Calu3 (cell line): ENCODE results near the gene ARID1A. TPM values are rescaled to one million over a fixed set of nuclear protein-coding genes. Genes with fewer than 3 reads are reported as not detected.

Experiments
- BruUV-seq: library from RNA; stranded (reverse); fragments of 400-500 nt; replicated peaks from 2 replicates; lab custom pipeline; 2021; lab: Mats Ljungman, UMichigan
- CTCF ChIA-PET: fragments of 300-600 bp; sonication (Branson Sonifier 250); formaldehyde crosslinking; loops from one replicate; lab custom pipeline; 2022; ENCODE audit warnings: antibody characterized with exemption; lab: Charles Lee
- DNase-seq: peaks from one replicate; pipeline ENCODE4 v3.0.0; 2022
- H3K27ac Mint-ChIP-seq: one replicate; pipeline ENCODE4 v1.8.0; 2022; ENCODE audit warnings: mixed read lengths; ENCODE audit not compliant: unreplicated experiment
- H3K27me3 Mint-ChIP-seq: one replicate; pipeline ENCODE4 v1.8.0; 2022; ENCODE audit warnings: mixed read lengths; ENCODE audit not compliant: unreplicated experiment
- H3K36me3 Mint-ChIP-seq: one replicate; pipeline ENCODE4 v1.8.0; 2022; ENCODE audit warnings: mild to moderate bottlenecking, moderate library complexity, mixed read lengths; ENCODE audit not compliant: insufficient read depth, unreplicated experiment
- H3K4me1 Mint-ChIP-seq: one replicate; pipeline ENCODE4 v1.8.0; 2022; ENCODE audit warnings: mild to moderate bottlenecking, low read depth, mixed read lengths; ENCODE audit not compliant: unreplicated experiment
- H3K4me3 Mint-ChIP-seq: one replicate; pipeline ENCODE4 v1.8.0; 2022; ENCODE audit warnings: mild to moderate bottlenecking, low read depth, moderate library complexity, mixed read lengths; ENCODE audit not compliant: unreplicated experiment
- H3K9me3 Mint-ChIP-seq: one replicate; pipeline ENCODE4 v1.8.0; 2022; ENCODE audit warnings: low read depth, mixed read lengths; ENCODE audit not compliant: unreplicated experiment
- intact Hi-C: fragments of 100-400 bp; cut with micrococcal nuclease; formaldehyde crosslinking; loops from one replicate; pipeline ENCODE4 v1.10.0; 2022; ENCODE audit not compliant: unreplicated experiment
- total RNA-seq: library from RNA; stranded (reverse); gene quantifications from 2 replicates; pipeline ENCODE4 v1.2.3, GENCODE V29; 2022
- TF ChIP-seq, protein P1 (sequence below): fragments of 200-600 bp; IDR thresholded peaks from one replicate; pipeline ENCODE4 v1.8.0; 2022; ENCODE audit warnings: antibody characterized with exemption; ENCODE audit not compliant: unreplicated experiment

The ARID1A gene
- total RNA-seq, 1 experiment from 2014 or later = 51.7 TPM

DNA sequence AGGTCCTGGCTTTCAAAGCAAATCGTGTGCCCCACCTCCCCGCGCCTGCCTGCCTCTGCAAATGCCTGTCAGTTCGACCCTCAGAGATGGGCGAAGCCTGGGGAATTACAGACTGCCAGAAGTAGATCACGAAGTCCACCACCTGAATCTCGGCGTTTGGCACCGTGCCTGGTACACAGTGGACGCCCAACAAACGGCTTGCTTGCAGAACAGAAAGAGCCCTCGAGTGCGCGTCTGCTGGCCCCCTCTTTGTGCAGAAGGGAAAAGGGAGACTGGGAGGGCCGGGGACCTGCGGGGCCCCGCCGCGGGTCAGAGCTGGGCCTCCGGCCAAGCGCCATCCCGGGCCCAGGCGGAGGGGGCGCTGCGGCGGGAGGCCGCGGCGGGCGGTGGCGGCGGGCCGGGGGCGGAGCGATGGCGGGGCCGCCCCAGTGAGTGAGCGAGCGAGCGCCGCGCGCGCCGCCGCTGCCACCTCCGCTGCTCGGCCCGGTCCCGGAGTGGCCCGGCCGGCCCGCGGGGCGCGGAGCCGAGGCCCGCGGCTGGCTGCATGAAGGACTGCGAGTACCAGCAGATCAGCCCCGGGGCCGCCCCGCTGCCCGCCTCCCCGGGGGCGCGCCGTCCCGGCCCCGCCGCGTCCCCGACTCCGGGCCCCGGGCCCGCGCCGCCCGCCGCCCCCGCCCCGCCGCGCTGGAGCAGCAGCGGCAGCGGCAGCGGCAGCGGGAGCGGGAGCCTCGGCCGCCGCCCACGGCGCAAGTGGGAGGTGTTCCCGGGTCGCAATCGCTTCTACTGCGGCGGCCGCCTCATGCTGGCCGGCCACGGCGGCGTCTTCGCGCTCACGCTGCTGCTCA, 130.7 kb downstream of the ARID1A start, which contains the start of gene ZDHHC18:
Gene ZDHHC18 (plus strand): TSS at position 428 of the 845 bp plus-strand sequence. CDS start 117 bp downstream, at position 545.
- Mint-ChIP-seq H3K4me1 (peaks cover 44% of the 10 kb centered on the region), H3K27me3 (no peaks in the 10 kb centered on the region), H3K4me3 (peak within 1 kb of the TSS; percentile 69), H3K27ac (peak within 1 kb of the TSS; percentile 63), H3K36me3 (peaks cover 28% of the 10 kb centered on the region), H3K9me3 (no peaks in the 10 kb centered on the region)
- TF ChIP-seq, protein P1, sequence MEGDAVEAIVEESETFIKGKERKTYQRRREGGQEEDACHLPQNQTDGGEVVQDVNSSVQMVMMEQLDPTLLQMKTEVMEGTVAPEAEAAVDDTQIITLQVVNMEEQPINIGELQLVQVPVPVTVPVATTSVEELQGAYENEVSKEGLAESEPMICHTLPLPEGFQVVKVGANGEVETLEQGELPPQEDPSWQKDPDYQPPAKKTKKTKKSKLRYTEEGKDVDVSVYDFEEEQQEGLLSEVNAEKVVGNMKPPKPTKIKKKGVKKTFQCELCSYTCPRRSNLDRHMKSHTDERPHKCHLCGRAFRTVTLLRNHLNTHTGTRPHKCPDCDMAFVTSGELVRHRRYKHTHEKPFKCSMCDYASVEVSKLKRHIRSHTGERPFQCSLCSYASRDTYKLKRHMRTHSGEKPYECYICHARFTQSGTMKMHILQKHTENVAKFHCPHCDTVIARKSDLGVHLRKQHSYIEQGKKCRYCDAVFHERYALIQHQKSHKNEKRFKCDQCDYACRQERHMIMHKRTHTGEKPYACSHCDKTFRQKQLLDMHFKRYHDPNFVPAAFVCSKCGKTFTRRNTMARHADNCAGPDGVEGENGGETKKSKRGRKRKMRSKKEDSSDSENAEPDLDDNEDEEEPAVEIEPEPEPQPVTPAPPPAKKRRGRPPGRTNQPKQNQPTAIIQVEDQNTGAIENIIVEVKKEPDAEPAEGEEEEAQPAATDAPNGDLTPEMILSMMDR = no peak
- CTCF ChIA-PET = no interaction called here
- peak; percentile 74 for DNase-seq
- intact Hi-C loops = no loop called here
- BruUV-seq = no TSS peak

DNA sequence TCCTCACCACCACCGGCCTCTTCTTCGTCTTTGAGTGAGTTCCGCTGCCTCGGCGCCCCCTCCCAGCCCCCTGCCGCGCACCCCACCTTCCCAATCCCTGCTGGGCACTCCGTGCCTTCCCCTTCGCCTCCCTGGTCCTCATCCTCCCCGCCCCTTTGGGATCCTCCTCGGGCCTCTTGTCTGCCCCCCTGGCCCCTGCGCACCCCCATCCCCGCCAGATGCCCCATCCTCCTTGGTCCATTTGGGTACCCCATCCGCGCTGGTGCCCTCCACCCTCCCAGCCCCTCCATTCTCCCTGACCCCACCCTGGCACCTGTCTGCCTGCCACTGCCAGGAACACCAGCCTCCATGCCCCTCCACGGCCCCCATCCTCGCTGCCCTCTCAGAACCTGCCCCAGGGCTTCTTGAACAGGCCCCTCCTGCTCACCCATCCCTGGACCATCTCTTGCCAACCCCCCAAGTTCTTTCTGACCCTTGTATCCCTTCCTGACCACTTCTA, 131.3 kb downstream of the ARID1A start:
- CTCF ChIA-PET = interaction anchor here (1.5 kb wide), 1 partner anchor 22 kb away, joined by 3 read pairs; no protein-coding TSS in a partner anchor

DNA sequence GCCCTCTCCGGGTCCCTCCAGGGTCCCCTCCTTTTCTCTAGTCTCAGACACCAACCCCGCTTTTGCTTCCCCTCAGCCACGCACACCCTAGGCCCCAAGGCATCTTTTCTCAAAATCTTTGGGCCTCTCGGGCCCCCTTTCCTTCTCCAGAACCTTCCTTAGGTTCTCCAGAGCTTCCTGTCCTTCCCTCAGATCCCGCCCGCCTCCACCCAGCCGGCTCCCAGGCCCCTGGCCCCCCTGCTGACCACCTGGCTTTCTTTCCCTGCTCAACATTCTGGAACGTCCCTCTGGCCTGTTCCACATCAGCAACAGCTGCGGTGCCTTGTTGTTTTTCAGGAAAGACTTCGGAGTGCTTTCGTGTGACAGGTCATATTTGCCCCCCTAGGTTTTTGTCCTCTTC, 131.8 kb downstream of the ARID1A start:
- TF ChIP-seq, protein P1 = no peak
- no peaks in the 10 kb centered on the region for H3K27me3 Mint-ChIP-seq
- peaks cover 28% of the 10 kb centered on the region for H3K36me3 Mint-ChIP-seq
- peaks cover 44% of the 10 kb centered on the region for H3K4me1 Mint-ChIP-seq
- H3K9me3 Mint-ChIP-seq = no peaks in the 10 kb centered on the region
- peak overlapping the region; percentile 65 for H3K4me3 Mint-ChIP-seq
- H3K27ac Mint-ChIP-seq = peak overlapping the region; percentile 63
- CTCF ChIA-PET = interaction anchor here (1.5 kb wide), 1 partner anchor 22 kb away, joined by 3 read pairs; no protein-coding TSS in a partner anchor
- TSS peak; percentile 22 for BruUV-seq
- intact Hi-C loops = no loop called here
- DNase-seq = no peak

More for the DNA sequence above, 131.3 kb downstream of the ARID1A start:
- TF ChIP-seq, protein P1 = no peak
- no peak for DNase-seq
- Mint-ChIP-seq H3K4me1 (peaks cover 44% of the 10 kb centered on the region), H3K36me3 (peaks cover 28% of the 10 kb centered on the region), H3K27me3 (no peaks in the 10 kb centered on the region), H3K27ac (peak overlapping the region; percentile 63), H3K9me3 (no peaks in the 10 kb centered on the region), H3K4me3 (peak overlapping the region; percentile 65)
- no TSS peak for BruUV-seq
- intact Hi-C loops = no loop called here

DNA sequence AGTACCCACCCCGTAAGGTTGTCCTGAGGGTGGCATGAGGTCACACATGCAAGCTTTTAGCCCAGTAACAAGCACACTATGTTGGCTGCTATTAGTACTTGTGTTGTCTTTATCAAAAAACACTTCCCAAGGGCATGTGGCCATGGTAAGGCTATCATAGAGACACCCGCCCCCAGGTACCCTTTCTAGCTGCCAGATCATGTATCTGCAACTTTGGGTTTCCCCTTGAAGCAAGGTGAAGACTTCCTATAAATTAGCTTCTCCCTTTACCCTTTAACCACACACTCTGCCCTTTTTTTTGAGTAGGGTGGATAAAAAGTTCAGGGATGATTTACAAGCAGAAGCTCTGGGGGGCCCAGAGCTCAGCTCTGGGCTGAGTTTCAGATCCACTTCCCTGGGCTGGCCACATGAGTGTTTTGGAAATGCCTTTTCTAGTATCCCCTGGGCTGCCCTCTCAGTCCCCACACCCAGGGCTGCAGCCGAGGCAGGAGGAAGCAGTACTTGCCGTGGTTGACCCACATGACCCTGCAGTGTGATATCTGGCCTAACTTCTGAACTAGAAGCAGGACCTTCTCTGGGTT, 132.7 kb downstream of the ARID1A start:
- peaks cover 28% of the 10 kb centered on the region for H3K36me3 Mint-ChIP-seq
- H3K27me3 Mint-ChIP-seq = no peaks in the 10 kb centered on the region
- H3K27ac Mint-ChIP-seq = no peak overlapping the region
- intact Hi-C loops = no loop called here
- CTCF ChIA-PET = interaction anchor here (1.5 kb wide), 1 partner anchor 21 kb away, joined by 3 read pairs; no protein-coding TSS in a partner anchor
- peak overlapping the region; percentile 65 for H3K4me3 Mint-ChIP-seq
- TF ChIP-seq, protein P1 = no peak
- BruUV-seq = no TSS peak
- no peaks in the 10 kb centered on the region for H3K9me3 Mint-ChIP-seq
- DNase-seq = no peak
- H3K4me1 Mint-ChIP-seq = peaks cover 44% of the 10 kb centered on the region
